ENCODE data around the gene GARIN3. TPM values are rescaled to one million over a fixed set of nuclear protein-coding genes. Genes with fewer than 3 reads are reported as not detected.
"Not testable (repeated sequence)": the region's sequence is repeated elsewhere in the genome, so short reads cannot be mapped to it uniquely, and the experiment has no call there.

The GARIN3 gene
- polyA plus RNA-seq (ENCODE audit: insufficient read length in 12 of 12): not detected
- long read RNA-seq, donor 1: 0 reads
- long read RNA-seq, donor 2: 0 reads
- long read RNA-seq, donor 3: 0 reads
- long read RNA-seq, donor 4: 0 reads
- long read RNA-seq, donor 5: 0 reads
- long read RNA-seq, donor 6: 0 reads
- long read RNA-seq, donor 7: 0 reads
- long read RNA-seq, donor 8: 0 reads
- long read RNA-seq, donor 9: 0 reads
- long read RNA-seq, donor 10: 0 reads
- long read RNA-seq, donor 11: 0 reads

GRCh38 chr5:157166214-157167213 is at the start of gene GARIN3:
Gene GARIN3, minus strand, starts transcription at chr5:157166264. Its CDS starts 96 bp downstream, at chr5:157166168.
- no peak for DNase-seq

- DNase-seq: no peak
Observed at GRCh38 chr5:157215514-157216167, 49.6 kb upstream of the GARIN3 start.

GRCh38 chr5:157214861-157215513 is 48.9 kb upstream of the GARIN3 start:
- DNase-seq: no peak

GRCh38 chr5:157214415-157214814 is 48.4 kb upstream of the GARIN3 start:
- no peak for DNase-seq

- DNase-seq: no peak
Observed at GRCh38 chr5:157213527-157214243, 47.6 kb upstream of the GARIN3 start.

- DNase-seq: no peak
Observed at GRCh38 chr5:157212307-157212706, 46.2 kb upstream of the GARIN3 start.

GRCh38 chr5:157210652-157211051 is 44.6 kb upstream of the GARIN3 start:
- not testable (repeated sequence) for DNase-seq

- no peak for DNase-seq
Observed at GRCh38 chr5:157205708-157206107, 39.6 kb upstream of the GARIN3 start.

GRCh38 chr5:157204765-157205164 is 38.7 kb upstream of the GARIN3 start:
- no peak for DNase-seq

GRCh38 chr5:157203417-157203816 is 37.4 kb upstream of the GARIN3 start:
- no peak for DNase-seq

GRCh38 chr5:157201857-157202256 is 35.8 kb upstream of the GARIN3 start:
- DNase-seq: no peak

GRCh38 chr5:157198277-157198986 is 32.4 kb upstream of the GARIN3 start:
- DNase-seq: no peak

- DNase-seq: no peak
Observed at GRCh38 chr5:157197086-157197485, 31.0 kb upstream of the GARIN3 start.

GRCh38 chr5:157196045-157196444 is 30.0 kb upstream of the GARIN3 start:
- no peak for DNase-seq

- DNase-seq: no peak
Observed at GRCh38 chr5:157193699-157194424, 27.8 kb upstream of the GARIN3 start.

- DNase-seq: no peak
Observed at GRCh38 chr5:157189223-157189622, 23.2 kb upstream of the GARIN3 start.

- DNase-seq: no peak
Observed at GRCh38 chr5:157188270-157188669, 22.2 kb upstream of the GARIN3 start.

GRCh38 chr5:157187046-157187754 is 21.1 kb upstream of the GARIN3 start:
- DNase-seq: no peak

Data from muscle of arm (tissue), 14 donors.